ENCODE results near the gene ASTN2.

The ASTN2 gene

GRCh38 chr9:117305454-117305853 lies 109.4 kb downstream of the ASTN2 start:
- no peak overlapping the region for H3K27ac ChIP-seq
- no peak for TF ChIP-seq CTCF (conservative IDR thresholded peaks at IDR 0.05)

- no peak for TF ChIP-seq CTCF (conservative IDR thresholded peaks at IDR 0.05)
- H3K27ac ChIP-seq = no peak overlapping the region
Measured at GRCh38 chr9:117304549-117304948, 110.3 kb downstream of the ASTN2 start.

- no peak for TF ChIP-seq CTCF (conservative IDR thresholded peaks at IDR 0.05)
Measured at GRCh38 chr9:117303643-117304230, 111.1 kb downstream of the ASTN2 start.

GRCh38 chr9:117302487-117302886 lies 112.4 kb downstream of the ASTN2 start:
- H3K27ac ChIP-seq = peak overlapping the region; percentile 57
- no peak for TF ChIP-seq CTCF (conservative IDR thresholded peaks at IDR 0.05)

More at GRCh38 chr9:117303643-117304230, 111.1 kb downstream of the ASTN2 start:
- peak overlapping the region; percentile 57; the same call in 1 of the 2 replicates for H3K27ac ChIP-seq

GRCh38 chr9:117300371-117301110 lies 114.3 kb downstream of the ASTN2 start:
- no peak for TF ChIP-seq CTCF (conservative IDR thresholded peaks at IDR 0.05)
- no peak overlapping the region for H3K27ac ChIP-seq

- no peak overlapping the region for H3K27ac ChIP-seq
Measured at GRCh38 chr9:117296453-117296852, 118.4 kb downstream of the ASTN2 start.

More at GRCh38 chr9:117296453-117296852, 118.4 kb downstream of the ASTN2 start:
- no peak for TF ChIP-seq CTCF (conservative IDR thresholded peaks at IDR 0.05)

Measured in VCaP (cell line).